ENCODE results near the gene CNIH4. TPM values are rescaled to one million over a fixed set of nuclear protein-coding genes. Genes with fewer than 3 reads are reported as not detected.

CNIH4 gene
- total and polyA plus RNA-seq, 10 of the 15 experiments (the other 5 are each of a cell fraction or from before 2014, with no cell fraction given): 23.2 to 173 (median 51.4) TPM

GRCh38 chr1:224378855-224379631 lies 22.4 kb downstream of the CNIH4 start:
- intact Hi-C loops (cut with micrococcal nuclease; ENCODE audit: unreplicated experiment): no loop called here
- no peak for FAIRE-seq
- SMC1A ChIA-PET (ENCODE audit: uncharacterized antibody, unreplicated experiment): interaction anchor here (1.0 to 2.3 kb wide), 9 partner anchors 10 to 119 kb away, joined by 3 to 12 read pairs (median 5); no protein-coding TSS in a partner anchor

More at GRCh38 chr1:224378855-224379631, 22.4 kb downstream of the CNIH4 start:
- no peak overlapping the region for H3K4me3 ChIP-seq
- no peaks in the 10 kb centered on the region for H4K20me1 ChIP-seq (ENCODE audit: control insufficient read depth, insufficient read depth)
- no peaks in the 10 kb centered on the region for H3K79me2 ChIP-seq (ENCODE audit: control insufficient read depth, insufficient read depth, low read length)
- peaks cover 3 to 10% of the 10 kb centered on the region in 2 experiments; a peak in 3 of 4 replicates for H3K36me3 ChIP-seq (ENCODE audit: control insufficient read depth in 2 of 2, insufficient read depth in 2 of 2, low read length in 1 of 2)
- H2AFZ ChIP-seq (ENCODE audit: control insufficient read depth, low read depth, low read length): no peak overlapping the region
- H3K9ac ChIP-seq (ENCODE audit: control insufficient read depth, insufficient read depth, low read length): no peak overlapping the region
- no peaks in the 10 kb centered on the region for H3K9me3 ChIP-seq (replicated peaks; ENCODE audit: control insufficient read depth, insufficient read depth, low read length)
- ATAC-seq (peak; percentile 75), DNase-seq (ENCODE audit: low read depth, low spot score) (peak; percentile 34)
- ChIA-PET CTCF (interaction anchor here (0.7 to 3.4 kb wide), 12 partner anchors 9 to 263 kb away, joined by 3 to 17 read pairs (median 3); no protein-coding TSS in a partner anchor), RAD21 (ENCODE audit: unreplicated experiment) (interaction anchor here (1.0 to 2.8 kb wide), 8 partner anchors 11 to 263 kb away, joined by 4 to 23 read pairs (median 6); partner anchors contain the start of gene CNIH4), POLR2A (interaction anchor here (1.1 to 3.3 kb wide), 5 partner anchors 10 to 78 kb away, joined by 4 to 18 read pairs (median 9); no protein-coding TSS in a partner anchor)
- BruUV-seq (replicated peaks): no TSS peak
- in situ Hi-C loops (cut with MboI): no loop called here
- 64% methylated on average over 7 of the region's 7 CpGs for WGBS (ENCODE audit: insufficient coverage, insufficient replicate concordance, low lambda C conversion rate, missing lambda C conversion rate)
- peaks cover 44% of the 10 kb centered on the region for H3K4me1 ChIP-seq (ENCODE audit: control insufficient read depth, insufficient read depth, low read length)
- H3K27me3 ChIP-seq (replicated peaks in 1 of 2; ENCODE audit: control insufficient read depth in 2 of 2, insufficient read depth in 2 of 2, low read length in 1 of 2): no peaks in the 10 kb centered on the region
- H3K27ac ChIP-seq (ENCODE audit: control insufficient read depth, insufficient read depth): peak overlapping the region; percentile 69
- H3K4me2 ChIP-seq (ENCODE audit: control insufficient read depth, insufficient read depth): peak overlapping the region; percentile 72
- TF ChIP-seq YY1 (IDR thresholded peaks at IDR 0.05; ENCODE audit: low read depth, low read length): 0 out of 2 replicates have a peak, but pooled peaks have one; percentile 28
- peak; percentile 33; the same call in 1 of the 2 replicates for TF ChIP-seq HDGF (IDR thresholded peaks at IDR 0.05)
- TF ChIP-seq ZZZ3 (IDR thresholded peaks at IDR 0.05; ENCODE audit: control insufficient read depth, insufficient read length, low read depth): no peak
- TF ChIP-seq MTA2 (IDR thresholded peaks at IDR 0.05; ENCODE audit: low read depth): peak; percentile 8; the same call in 1 of the 2 replicates
- 0 out of 2 replicates have a peak, but pooled peaks have one; percentile 20 for TF ChIP-seq EED (IDR thresholded peaks at IDR 0.05; ENCODE audit: low read depth)
- no peak for TF ChIP-seq TBL1XR1 (IDR thresholded peaks at IDR 0.05; ENCODE audit: low read depth, low read length)
- TF ChIP-seq NBN (IDR thresholded peaks at IDR 0.05): 0 out of 2 replicates have a peak, but pooled peaks have one; percentile 33
- TF ChIP-seq DPF2 (IDR thresholded peaks at IDR 0.05): 0 out of 2 replicates have a peak, but pooled peaks have one; percentile 25
- peak; percentile 82 for TF ChIP-seq SPI1 (IDR thresholded peaks at IDR 0.05; ENCODE audit: borderline replicate concordance, insufficient read depth, low read depth, low read length)
